RWPE2 (cell line): ENCODE results near the gene TMEM178A.

Source experiments
- ATAC-seq: fragments of 200-7000 bp; cut with Tn5 transposase; 3 replicates; pipeline ENCODE4 v1.9.1; 2021; ENCODE audit warnings: low read depth
- DNase-seq: peaks from one replicate; pipeline ENCODE4 v3.0.0-alpha.2; 2020; ENCODE audit warnings: low spot score
- H3K27ac ChIP-seq: fragments of 450-650 bp; 2 replicates; pipeline ENCODE4 v1.5.1; 2017; ENCODE audit warnings: mild to moderate bottlenecking; ENCODE audit not compliant: poor library complexity, severe bottlenecking
- H3K27me3 ChIP-seq: fragments of 250-450 bp; sonication (Bioruptor Pico); 2 replicates; pipeline ENCODE4 v1.5.1; 2021; ENCODE audit warnings: mild to moderate bottlenecking, moderate library complexity; ENCODE audit not compliant: insufficient read depth, poor library complexity, severe bottlenecking
- H3K36me3 ChIP-seq: fragments of 250-450 bp; sonication (Bioruptor Pico); 2 replicates; pipeline ENCODE4 v1.5.1; 2020; ENCODE audit warnings: low read depth, mild to moderate bottlenecking, moderate library complexity
- H3K4me1 ChIP-seq: fragments of 250-450 bp; sonication (Bioruptor Pico); 2 replicates; pipeline ENCODE4 v1.5.1; 2021; ENCODE audit warnings: mild to moderate bottlenecking, moderate library complexity; ENCODE audit not compliant: insufficient read depth, poor library complexity, severe bottlenecking
- H3K4me3 ChIP-seq: fragments of 250-450 bp; sonication (Bioruptor Pico); 2 replicates; pipeline ENCODE4 v1.5.1; 2021; ENCODE audit warnings: mild to moderate bottlenecking, moderate library complexity; ENCODE audit not compliant: severe bottlenecking
- H3K9me3 ChIP-seq: fragments of 250-450 bp; sonication (Bioruptor Pico); 2 replicates; pipeline ENCODE4 v1.5.1; 2021; ENCODE audit warnings: mild to moderate bottlenecking, moderate library complexity; ENCODE audit not compliant: severe bottlenecking
- CTCF ChIP-seq: fragments of 450-650 bp; IDR thresholded peaks from one replicate; pipeline ENCODE4 v1.5.1; 2017; ENCODE audit warnings: mild to moderate bottlenecking, moderate library complexity; ENCODE audit not compliant: poor library complexity, severe bottlenecking

TMEM178A gene

GRCh38 chr2:39638581-39638980, 27.1 kb upstream of the TMEM178A start:
- Histone ChIP-seq H3K27me3 (no peaks in the 10 kb centered on the region), H3K27ac (no peak overlapping the region), H3K9me3 (no peaks in the 10 kb centered on the region), H3K4me3 (no peak overlapping the region), H3K4me1 (peaks cover 8% of the 10 kb centered on the region), H3K36me3 (no peaks in the 10 kb centered on the region)
- TF ChIP-seq CTCF = no peak
- DNase-seq (no peak), ATAC-seq (no peak)

- no peaks in the 10 kb centered on the region for H3K27me3 ChIP-seq
- H3K27ac ChIP-seq = no peak overlapping the region
- ATAC-seq = no peak
- no peak for TF ChIP-seq CTCF
- no peaks in the 10 kb centered on the region for H3K9me3 ChIP-seq
- DNase-seq = no peak
- peaks cover 8% of the 10 kb centered on the region for H3K4me1 ChIP-seq
- no peak overlapping the region for H3K4me3 ChIP-seq
- no peaks in the 10 kb centered on the region for H3K36me3 ChIP-seq
Measured at GRCh38 chr2:39640107-39640506, 25.6 kb upstream of the TMEM178A start.

- DNase-seq = no peak
- H3K4me3 ChIP-seq = no peak overlapping the region
Measured at GRCh38 chr2:39640681-39641080, 25.0 kb upstream of the TMEM178A start.

GRCh38 chr2:39641635-39642034, 24.1 kb upstream of the TMEM178A start:
- Histone ChIP-seq H3K4me3 (no peak overlapping the region), H3K4me1 (peaks cover 8% of the 10 kb centered on the region), H3K9me3 (no peaks in the 10 kb centered on the region), H3K36me3 (no peaks in the 10 kb centered on the region), H3K27ac (no peak overlapping the region), H3K27me3 (no peaks in the 10 kb centered on the region)
- ATAC-seq (no peak), DNase-seq (no peak)
- TF ChIP-seq CTCF = no peak

More at GRCh38 chr2:39640681-39641080, 25.0 kb upstream of the TMEM178A start:
- TF ChIP-seq CTCF = no peak
- no peak overlapping the region for H3K27ac ChIP-seq
- no peaks in the 10 kb centered on the region for H3K9me3 ChIP-seq
- ATAC-seq = no peak
- H3K4me1 ChIP-seq = peaks cover 8% of the 10 kb centered on the region
- no peaks in the 10 kb centered on the region for H3K36me3 ChIP-seq
- H3K27me3 ChIP-seq = no peaks in the 10 kb centered on the region

GRCh38 chr2:39642051-39642718, 23.5 kb upstream of the TMEM178A start:
- Histone ChIP-seq H3K9me3 (no peaks in the 10 kb centered on the region), H3K36me3 (no peaks in the 10 kb centered on the region), H3K4me1 (peaks cover 8% of the 10 kb centered on the region), H3K27ac (no peak overlapping the region), H3K4me3 (no peak overlapping the region), H3K27me3 (no peaks in the 10 kb centered on the region)
- ATAC-seq (peak; percentile 98), DNase-seq (no peak)
- no peak for TF ChIP-seq CTCF
